Ammon's horn (tissue), 1 donor: ENCODE measurements around the gene VPS8.
"Not testable (repeated sequence)": the region's sequence is repeated elsewhere in the genome, so short reads cannot be mapped to it uniquely, and the experiment has no call there.

Experiments used
- DNase-seq: peaks from one replicate; pipeline ENCODE4 v3.0.0-alpha.2; 2016; ENCODE audit warnings: low spot score

The VPS8 gene

DNA sequence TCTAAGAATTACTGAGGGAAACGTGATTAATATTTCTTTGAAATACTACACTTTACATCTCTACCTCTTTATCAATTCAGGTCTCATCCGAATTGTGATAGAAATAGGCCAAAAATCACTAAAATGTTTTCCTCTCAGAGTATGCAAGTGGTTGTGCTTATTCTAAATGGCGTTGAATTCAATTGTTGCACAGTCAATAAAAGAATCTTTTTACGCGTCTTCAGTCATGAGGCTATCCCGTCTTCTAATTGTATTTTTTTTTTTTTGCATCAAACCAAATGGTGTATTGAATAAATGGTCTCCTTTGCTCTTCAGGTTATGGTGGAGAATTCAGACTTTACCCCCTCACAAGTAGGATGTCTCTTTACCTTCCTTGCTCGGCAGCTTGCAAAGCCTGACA lies 112.6 kb downstream of the VPS8 start:
- DNase-seq: no peak

DNA sequence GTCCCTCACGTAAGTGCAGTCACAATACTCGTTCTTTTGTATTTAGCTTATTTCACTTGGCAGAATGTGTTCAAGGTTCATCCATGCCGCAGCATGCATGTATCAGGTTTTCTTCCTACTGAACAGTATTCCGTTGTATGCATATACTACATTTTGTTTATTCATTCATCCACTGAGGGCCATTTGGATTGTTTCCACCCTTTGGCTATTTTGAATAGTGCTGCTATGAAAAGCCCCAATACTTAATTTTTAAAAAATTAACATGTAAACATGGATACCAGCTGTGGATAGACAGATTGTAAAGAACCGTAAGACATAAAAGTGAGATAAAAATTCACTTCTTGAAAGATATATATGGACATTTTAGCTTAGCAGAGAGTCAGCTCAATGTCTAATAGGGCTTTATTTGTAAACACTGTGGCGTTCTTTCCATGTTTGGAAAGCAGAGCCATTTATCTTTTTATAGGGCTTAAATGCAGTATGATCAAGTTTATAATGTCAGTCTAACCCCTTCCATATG lies 115.9 kb downstream of the VPS8 start:
- no peak for DNase-seq

DNA sequence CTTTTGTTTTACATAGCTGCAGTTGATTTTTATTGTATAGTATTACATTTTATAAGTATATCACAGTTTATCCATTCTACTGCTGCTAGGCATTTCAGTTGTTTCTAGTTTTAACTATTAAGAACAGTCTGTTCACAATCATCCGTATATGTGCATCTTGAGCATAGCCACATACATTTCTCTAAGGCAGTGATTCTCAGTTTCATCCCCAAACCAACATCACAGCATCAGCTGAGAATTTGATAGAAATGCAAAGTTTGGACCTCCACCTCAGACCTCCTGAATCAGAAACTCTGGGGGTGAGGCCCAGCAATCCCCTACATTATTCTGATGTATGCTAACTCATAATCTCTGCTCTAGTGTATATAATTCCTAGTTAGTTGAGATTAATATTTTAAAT lies 120.8 kb downstream of the VPS8 start:
- no peak for DNase-seq

DNA sequence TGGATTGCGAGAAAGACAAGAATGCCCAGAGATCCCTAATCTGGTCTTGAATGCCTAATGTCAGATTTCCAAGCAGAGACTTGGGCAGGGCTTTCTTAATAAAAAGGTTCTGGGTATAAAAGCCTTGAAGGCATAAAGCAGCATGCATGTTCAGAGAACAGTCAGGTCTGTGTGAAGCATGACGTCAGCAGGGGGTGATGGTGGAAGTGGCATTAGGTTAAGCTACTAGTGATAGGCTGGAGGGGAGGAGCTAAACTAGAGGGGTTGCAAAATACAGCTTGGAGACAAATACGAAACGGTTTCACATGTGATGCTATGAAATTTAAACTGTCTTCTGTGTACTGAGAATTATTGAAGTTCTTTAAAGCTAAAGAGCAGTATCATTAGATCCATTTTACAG lies 125.6 kb downstream of the VPS8 start:
- no peak for DNase-seq

DNA sequence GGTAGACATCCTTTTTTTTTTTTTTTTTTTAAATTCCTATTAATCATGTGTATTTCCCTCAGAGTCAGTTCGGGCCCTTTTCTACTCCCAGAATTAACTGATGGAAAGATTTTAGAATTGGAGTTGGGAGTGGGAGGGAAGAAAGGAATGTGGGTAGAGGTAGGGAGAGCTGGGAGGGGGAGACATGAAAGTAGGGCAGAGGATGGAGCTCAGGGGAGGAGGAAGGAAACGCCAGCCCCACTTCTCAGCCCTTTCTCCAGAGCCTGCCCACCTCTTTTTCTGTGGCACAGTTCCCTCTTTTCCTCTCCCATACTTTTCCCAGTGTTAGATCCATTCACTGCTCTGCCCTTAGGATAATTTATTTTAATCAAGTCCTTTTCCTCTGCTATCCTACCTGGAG lies 129.4 kb downstream of the VPS8 start:
- no peak for DNase-seq

DNA sequence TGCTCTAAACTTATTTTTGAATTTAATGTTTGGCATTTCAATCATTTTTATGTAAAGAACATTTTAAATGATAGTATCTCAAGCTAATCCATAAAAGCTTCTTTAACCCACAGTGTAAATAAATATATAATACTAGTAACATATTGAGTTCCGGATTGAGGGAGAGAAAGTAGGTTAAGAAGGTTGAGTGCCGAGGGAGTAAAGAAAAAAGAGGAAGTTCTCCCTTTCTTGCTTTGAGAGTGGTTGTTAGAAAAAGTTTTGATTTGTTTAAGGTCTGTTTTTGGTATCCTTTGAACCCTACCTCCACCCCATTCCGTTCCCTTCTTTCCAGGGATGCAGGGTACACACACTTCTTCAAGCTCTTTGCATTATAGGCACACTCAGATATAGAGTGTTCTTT lies 130.8 kb downstream of the VPS8 start:
- DNase-seq: no peak

DNA sequence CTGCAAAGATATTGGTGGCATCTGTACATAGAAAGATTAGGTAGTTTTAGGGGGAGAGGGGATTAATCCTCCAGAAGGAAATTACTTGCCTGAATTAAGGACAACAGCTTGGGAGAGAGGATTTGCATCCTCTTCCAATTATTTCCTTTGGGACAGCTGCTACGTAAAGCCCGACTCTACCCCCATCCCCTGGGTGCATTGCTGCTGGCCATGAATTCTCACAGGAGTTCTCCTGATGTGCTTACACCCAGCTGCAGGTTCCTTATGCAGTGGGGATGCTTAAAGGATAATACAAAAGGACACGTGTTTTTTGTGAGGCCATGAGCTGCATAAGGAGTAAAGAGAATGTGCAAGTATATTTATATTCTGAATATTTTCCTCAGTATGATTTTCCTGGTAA lies 132.3 kb downstream of the VPS8 start:
- DNase-seq: no peak

DNA sequence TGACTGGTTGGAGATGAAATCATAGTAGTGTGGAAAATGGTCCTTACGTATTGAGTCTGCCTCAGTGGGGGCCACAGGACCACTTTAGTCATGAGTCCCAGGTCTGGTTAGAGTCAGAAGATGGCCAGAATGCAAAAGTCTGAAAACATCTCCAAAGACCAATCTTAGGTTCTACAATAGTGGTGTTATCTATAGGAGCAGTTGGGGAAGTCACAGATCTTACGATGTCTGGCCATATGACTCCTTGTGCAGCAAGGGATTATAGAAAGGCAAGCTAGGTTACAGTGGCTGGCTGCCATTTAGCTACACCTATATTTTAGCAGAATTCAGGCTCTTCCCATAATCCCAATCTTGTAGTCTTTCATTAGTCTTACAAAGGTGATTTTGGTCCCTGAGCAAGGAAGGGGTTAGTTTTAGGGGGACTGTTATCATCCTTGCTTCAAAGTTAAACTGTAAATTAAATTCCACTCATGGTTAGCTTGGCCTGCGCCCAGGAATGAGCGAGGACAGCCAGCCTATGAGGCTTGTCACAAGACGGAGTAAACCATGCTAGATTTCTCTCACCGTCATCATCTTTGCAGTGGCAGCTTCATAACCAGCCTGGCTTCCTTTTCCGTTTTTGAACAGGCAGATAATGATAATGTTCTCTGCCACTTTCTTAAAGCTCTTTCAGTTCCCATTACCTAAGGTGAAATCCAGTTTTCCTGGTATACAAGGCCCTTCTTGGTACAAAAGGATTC lies 134.1 kb downstream of the VPS8 start:
- no peak for DNase-seq

DNA sequence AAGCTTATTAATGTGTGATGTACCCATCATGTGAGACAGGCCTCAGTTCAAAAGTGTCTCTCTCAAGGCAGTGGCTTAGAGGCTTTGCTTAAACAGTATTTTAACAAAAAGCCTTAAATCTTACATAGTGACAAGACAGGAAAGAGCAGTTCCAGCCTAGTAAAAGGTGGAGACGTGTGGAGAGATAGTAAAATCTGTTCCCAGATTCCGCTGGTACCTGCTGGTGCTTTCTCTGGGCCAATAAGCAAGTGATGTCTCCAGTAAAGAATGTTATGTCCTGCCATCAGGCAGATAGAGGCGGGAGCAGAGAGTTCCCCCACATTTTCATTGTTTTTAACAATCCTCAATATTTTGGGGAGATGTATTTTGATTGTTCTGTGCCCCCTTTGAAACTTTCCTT lies 135.0 kb downstream of the VPS8 start:
- DNase-seq: no peak

DNA sequence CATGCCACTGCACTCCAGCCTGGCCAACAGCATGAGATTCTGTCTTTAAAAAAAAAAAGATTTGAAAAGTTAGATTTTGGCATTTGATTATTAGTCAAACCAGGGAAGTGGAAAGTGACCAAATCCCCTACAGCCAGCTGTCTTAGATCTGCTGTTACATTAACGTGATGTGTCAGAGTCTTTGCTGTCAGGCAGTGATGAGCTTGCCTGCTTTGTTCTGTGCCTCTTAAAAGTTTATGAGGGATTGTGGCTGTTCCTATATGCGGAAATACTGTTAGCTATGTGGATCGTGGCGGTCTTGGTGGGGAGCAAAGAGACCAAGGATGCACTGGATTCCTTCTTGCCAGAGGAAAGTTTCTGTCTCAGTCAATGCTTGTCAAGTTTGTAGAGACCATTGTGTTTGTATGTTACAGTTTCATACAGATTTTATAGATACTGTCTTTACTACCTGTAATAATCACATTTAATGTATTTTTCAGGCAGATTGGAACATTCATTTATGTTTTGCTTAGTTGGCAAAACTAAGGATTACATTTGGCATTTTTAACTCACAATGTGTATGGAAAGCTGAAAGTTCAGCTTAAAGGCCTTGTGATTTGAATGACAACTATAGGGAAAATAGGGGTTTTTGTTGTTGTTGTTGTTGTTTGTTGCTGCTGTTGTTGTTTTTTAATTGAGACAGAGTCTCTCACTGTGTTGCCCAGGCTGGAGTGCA lies 137.4 kb downstream of the VPS8 start:
- DNase-seq: no peak

DNA sequence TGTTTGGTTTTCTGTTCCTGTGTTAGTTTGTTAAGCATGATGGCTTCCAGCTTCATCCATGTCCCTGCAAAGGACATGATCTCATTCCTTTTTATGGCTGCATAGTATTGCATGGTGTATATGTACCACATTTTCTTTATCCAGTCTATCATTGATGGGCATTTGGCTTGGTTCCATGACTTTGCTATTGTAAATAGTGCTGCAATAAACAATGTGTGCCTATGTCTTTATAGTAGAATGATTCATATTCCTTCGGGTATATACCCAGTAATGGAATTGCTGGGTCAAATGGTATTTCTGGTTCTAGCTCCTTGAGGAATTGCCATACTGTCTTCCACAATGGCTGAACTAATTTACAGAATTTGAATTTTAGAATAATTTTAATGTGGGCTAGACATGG lies 138.8 kb downstream of the VPS8 start:
- DNase-seq: not testable (repeated sequence)

DNA sequence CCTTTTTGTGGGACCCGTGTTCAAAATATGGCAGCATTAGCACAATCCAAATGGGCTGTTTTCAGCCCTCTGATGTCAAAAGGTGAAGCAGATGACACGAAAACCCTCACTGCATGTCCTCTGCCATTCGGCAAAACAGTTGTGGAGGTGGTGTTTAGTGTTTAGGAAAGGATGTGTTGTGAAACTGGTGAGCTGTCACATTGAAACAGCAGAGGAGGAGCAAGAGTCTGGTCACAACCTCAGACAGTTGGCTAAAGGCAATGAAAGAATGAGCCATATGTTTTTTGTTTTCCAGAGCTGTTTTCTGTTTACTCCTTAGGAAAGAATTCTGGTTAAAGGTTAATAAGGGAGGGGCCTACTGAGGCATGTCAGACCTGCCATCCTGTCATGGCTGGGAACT lies 140.7 kb downstream of the VPS8 start:
- no peak for DNase-seq

DNA sequence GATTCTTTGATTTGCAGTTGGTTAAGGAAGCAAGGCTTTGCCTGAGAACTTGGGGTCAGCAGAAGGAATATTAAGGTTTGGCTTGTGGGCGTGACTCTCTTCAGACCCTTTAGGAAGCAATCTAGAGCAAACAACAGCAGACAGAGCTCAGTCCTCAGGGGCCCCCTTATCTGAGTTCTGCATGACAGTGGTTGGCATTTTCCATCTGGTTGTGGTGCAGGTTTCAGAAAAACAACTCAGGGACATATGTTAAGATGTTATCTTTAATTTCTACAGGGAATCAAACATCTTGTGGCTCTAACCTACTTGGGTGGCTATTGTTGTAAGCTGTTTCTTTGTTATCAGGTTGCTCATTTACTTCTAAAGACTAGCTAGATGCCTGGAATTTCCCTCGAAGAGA lies 141.4 kb downstream of the VPS8 start:
- no peak for DNase-seq

DNA sequence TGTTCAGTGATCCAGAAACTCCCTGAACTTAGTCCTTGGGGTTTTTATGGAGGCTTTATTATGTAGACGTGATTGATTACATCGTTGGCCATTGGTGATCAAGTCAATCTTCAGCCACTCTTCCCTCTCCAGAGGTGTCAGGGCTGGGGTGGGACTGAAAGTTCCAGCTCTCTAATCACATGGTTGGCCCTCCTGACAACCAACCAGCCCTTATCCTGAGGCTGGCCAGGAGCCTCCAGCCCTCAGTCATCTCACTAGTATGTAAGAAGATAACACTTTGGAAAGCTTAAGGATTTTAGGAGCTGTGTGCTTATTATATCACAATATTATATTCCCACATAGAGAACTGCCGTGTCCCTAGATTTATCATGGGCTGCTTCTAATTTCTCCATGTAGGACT lies 142.3 kb downstream of the VPS8 start:
- DNase-seq: no peak

DNA sequence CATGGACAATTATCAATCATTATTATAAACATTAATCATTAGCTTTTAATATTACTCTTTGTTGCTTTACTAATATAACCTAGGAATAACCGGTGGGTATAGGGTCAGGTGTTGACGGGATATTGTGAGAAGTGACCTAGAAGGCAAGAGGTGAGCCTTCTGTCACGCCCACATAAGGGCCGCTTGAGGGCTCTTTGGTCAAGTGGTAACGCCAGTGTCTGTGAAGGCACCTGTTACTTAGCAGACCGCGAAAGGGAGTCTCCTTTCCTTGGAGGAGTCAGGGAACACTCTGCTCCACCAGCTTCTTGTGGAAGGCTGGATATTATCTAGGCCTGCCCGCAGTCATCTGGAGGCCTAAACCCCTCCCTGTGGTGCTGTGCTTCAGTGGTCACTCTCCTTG lies 142.9 kb downstream of the VPS8 start:
- not testable (repeated sequence) for DNase-seq

DNA sequence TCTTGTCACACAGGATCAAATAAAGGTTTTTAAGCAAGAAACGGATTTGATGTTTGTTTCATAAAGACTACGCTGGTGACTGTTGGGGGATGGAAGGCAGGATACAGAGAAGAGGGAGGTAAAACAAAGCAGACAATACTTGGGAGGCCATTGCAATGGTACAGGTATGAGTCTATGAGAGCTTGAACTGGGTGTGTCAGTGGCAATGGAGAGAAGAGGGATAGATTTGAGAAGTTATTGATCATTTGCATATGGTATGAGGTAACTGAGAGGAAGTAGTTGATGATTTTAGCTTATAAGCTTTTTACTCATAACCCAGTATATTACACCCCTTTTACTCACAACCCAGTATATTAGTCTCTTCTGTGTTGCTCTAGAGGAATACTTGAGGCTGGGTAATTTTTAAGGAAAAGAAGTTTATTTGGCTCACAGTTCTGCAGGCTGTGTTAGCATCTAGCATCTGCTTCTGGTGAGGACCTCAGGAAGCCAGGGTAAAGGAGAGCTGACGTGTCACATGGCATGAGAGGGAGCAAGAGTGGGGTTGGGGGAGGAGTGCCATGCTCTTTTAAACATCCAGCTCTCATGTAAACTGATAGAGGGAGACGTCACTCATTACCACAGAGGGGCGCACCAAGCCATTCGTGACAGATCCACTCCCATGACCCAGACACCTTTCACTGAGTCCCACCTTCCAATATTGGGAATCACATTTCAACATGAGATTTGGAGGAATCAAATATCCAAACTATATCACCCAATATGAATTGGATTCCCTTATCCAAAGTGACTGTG lies 153.9 kb downstream of the VPS8 start:
- no peak for DNase-seq

DNA sequence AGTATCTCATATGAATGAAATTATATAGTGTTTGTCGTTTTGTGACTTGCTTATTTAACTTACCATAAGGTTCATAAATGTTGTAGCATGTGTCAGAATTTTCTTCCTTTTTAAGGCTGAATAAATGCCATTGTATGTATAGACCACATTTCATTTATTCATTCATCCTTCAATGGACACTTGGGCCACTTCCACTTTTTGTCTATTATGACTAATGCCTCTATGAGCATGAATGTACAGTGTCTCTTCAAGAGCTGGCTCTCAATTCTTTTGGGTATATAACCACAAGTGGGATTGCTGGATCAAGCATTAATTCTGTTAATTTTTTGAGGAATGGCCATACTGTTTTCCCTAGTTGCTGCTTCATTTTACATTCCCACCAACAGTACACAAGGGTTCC lies 156.1 kb downstream of the VPS8 start:
- DNase-seq: no peak

DNA sequence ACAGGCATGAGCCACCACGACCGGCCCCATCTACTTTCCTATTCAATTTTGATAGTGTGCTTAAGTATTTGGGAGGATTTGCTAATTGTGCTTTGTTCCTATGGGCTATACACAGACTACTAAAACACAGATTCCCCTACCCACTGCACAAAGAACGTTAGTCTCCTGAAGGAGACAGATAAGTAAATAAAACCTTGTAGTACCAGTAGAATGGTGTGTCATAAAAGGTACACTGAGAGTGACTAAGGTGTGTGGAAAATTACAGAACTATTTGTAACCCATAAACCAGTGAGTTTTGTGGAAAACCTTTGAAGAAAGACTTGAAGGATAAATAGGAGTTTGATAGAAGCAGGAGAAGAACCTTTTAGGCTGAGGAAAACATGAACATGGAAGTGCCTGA lies 158.2 kb downstream of the VPS8 start:
- no peak for DNase-seq

DNA sequence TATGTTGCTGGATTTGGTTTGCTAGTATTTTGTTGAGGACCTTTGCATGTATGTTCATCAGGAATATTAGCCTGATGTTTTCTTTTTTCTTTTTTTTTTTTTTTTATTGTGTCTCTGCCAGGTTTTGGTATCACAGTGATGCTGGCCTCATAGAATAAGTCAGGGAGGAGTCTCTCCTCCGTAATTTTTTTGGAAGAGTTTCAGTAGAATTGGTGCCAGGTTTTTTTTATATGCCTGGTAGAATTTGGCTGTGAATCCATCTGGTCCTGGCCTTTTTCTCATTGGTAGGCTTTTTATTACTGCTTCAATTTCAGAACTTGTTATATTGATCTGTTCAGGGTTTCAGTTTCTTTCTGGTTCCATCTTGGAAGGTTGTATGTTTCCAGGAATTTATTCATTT lies 165.8 kb downstream of the VPS8 start:
- no peak for DNase-seq

DNA sequence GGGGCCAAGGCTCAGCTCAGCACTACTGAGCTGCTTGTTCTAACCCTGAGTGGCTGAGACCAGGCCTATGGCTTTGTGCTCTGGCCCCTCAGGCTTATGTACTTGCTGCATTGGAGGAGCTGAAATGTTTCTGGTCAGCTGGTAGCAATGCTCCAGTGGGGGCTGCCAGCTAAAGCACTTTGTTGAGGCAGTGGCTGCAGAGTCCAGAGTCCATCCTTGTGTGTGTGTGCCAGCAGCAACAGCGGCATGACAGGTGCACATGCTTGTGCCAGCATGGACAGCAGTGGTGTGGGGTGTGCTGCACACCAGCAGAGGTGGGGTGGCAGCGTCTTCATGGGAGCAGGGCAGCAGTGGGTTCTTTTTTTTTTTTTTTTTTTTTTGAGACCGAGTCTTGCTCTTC lies 169.1 kb downstream of the VPS8 start:
- DNase-seq: no peak

DNA sequence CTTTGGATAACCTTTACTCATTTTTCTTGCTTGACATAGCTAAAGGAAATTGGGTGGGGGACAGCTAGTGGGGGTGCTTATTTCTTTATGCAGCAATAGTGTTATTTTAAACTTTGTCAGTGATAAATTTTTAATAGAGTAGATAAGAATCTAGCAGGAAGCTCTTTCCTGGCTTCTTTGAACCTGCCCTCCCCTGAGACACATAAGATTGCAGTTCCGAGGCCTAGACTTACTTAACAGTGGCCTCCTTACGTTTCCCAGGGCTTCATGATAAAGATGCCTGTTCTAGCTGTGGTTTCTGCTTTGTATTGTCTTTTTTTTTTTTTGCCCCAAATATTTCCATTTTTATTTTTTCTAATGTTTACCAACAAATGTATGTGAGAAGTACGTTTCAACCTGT lies 170.1 kb downstream of the VPS8 start:
- no peak for DNase-seq

DNA sequence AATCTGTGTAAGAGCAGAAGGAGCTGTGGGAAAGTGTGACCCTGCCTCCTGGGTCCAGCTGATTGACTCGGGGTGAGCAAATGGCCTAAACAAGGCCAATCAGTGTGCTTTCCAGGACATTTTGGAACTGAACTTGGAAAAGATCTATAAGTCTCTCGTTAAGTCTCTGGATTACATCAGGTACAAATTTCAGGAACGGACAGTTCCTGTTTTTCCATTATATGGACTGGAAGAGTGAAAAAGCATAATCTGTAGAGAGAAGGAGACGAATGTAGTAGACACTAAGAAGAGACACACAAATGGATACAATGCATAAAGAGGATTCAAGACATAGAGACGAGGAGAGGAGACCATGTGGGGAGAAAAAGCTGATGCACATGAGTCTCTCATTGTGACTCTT lies 173.6 kb downstream of the VPS8 start:
- DNase-seq: no peak

DNA sequence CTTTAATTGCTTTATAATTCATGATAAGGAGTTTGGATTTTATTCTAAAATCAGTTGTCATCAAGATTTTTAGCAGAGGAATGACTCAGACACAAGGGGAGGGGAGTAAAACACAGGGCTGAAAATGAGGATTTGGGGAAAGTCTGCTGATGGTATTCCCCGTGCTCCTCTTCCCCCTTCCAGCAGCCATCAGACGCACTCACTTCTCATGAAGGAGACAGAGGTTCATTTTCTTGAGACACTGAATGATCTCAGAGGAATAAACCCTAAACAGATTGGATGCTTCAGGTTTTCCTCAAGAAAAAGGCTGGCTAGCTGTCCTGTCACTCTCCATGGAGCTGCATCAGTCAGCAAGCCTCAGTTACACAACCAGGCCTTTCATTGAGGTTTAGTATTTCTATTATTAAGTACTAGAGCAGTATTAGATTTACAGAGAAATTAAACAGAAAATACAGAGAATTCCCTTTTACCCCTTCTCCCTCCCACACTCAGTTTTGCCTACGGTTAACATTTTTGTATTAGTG lies 174.5 kb downstream of the VPS8 start:
- no peak for DNase-seq
